ENCODE results near the gene UNK.

Gene UNK

GRCh38 chr17:75795820-75796607 lies 11.4 kb downstream of the UNK start:
- TF ChIP-seq FOXP2 (optimal IDR thresholded peaks at IDR 0.05; ENCODE audit: borderline replicate concordance, extremely low read depth, extremely low read length, insufficient read depth) = no peak
- TF ChIP-seq TAF1 (IDR thresholded peaks at IDR 0.05; ENCODE audit: borderline replicate concordance, insufficient read depth, low read length) = no peak
- no peak for TF ChIP-seq REST (IDR thresholded peaks at IDR 0.05; ENCODE audit: insufficient read depth in 1 of 2, low read depth in 2 of 2, low read length in 2 of 2)
- no peak for TF ChIP-seq POLR2AphosphoS5 (IDR thresholded peaks at IDR 0.05; ENCODE audit: low read depth, low read length)

- TF ChIP-seq POLR2AphosphoS5 (IDR thresholded peaks at IDR 0.05; ENCODE audit: low read depth, low read length) (no peak), REST (IDR thresholded peaks at IDR 0.05; ENCODE audit: insufficient read depth in 1 of 2, low read depth in 2 of 2, low read length in 2 of 2) (no peak), FOXP2 (optimal IDR thresholded peaks at IDR 0.05; ENCODE audit: borderline replicate concordance, extremely low read depth, extremely low read length, insufficient read depth) (no peak), SIN3A (IDR thresholded peaks at IDR 0.05; ENCODE audit: borderline replicate concordance, insufficient read depth, low read length) (no peak), TAF1 (IDR thresholded peaks at IDR 0.05; ENCODE audit: borderline replicate concordance, insufficient read depth, low read length) (no peak)
Observed at GRCh38 chr17:75799402-75799801, 14.8 kb downstream of the UNK start.

- TF ChIP-seq FOXP2 (optimal IDR thresholded peaks at IDR 0.05; ENCODE audit: borderline replicate concordance, extremely low read depth, extremely low read length, insufficient read depth) (no peak), REST (IDR thresholded peaks at IDR 0.05; ENCODE audit: insufficient read depth in 1 of 2, low read depth in 2 of 2, low read length in 2 of 2) (no peak), SIN3A (IDR thresholded peaks at IDR 0.05; ENCODE audit: borderline replicate concordance, insufficient read depth, low read length) (no peak), POLR2AphosphoS5 (IDR thresholded peaks at IDR 0.05; ENCODE audit: low read depth, low read length) (no peak), TAF1 (IDR thresholded peaks at IDR 0.05; ENCODE audit: borderline replicate concordance, insufficient read depth, low read length) (no peak)
Observed at GRCh38 chr17:75803883-75804282, 19.3 kb downstream of the UNK start.

- TF ChIP-seq POLR2AphosphoS5 (IDR thresholded peaks at IDR 0.05; ENCODE audit: low read depth, low read length) (no peak), FOXP2 (optimal IDR thresholded peaks at IDR 0.05; ENCODE audit: borderline replicate concordance, extremely low read depth, extremely low read length, insufficient read depth) (no peak), REST (IDR thresholded peaks at IDR 0.05; ENCODE audit: insufficient read depth in 1 of 2, low read depth in 2 of 2, low read length in 2 of 2) (no peak), SIN3A (IDR thresholded peaks at IDR 0.05; ENCODE audit: borderline replicate concordance, insufficient read depth, low read length) (no peak), TAF1 (IDR thresholded peaks at IDR 0.05; ENCODE audit: borderline replicate concordance, insufficient read depth, low read length) (no peak)
Observed at GRCh38 chr17:75806822-75807500, 22.4 kb downstream of the UNK start.
